Common myeloid progenitor, CD34-positive (primary cell): Measurements from ENCODE around the gene ZNF827.

ENCODE experiments used
- CTCF ChIA-PET: fragments of 350-600 bp; sonication (Branson Sonifier 250); formaldehyde crosslinking; loops from one replicate; lab custom pipeline; 2021; ENCODE audit warnings: antibody characterized with exemption; lab: Charles Lee
- POLR2A ChIA-PET: fragments of 350-600 bp; sonication (Branson Sonifier 250); formaldehyde crosslinking; loops from one replicate; lab custom pipeline; 2021; ENCODE audit warnings: antibody characterized with exemption; lab: Charles Lee
- DNase-seq, 3 donors: peaks; one replicate each; pipeline versions ENCODE4 v3.0.0 to v3.0.0-alpha.2; 2013
- H3K27ac ChIP-seq, 2 experiments: 1 replicate in 1 of 2; 2 replicates in 1 of 2; pipeline ENCODE4 v1.7.0; 2013; ENCODE audit warnings: inconsistent platforms in 2 of 2, low read length in 2 of 2, mild to moderate bottlenecking in 2 of 2, low read depth in 1 of 2, moderate library complexity in 1 of 2; ENCODE audit not compliant: severe bottlenecking in 2 of 2, insufficient read depth in 1 of 2, poor library complexity in 1 of 2
- H3K27me3 ChIP-seq, 5 experiments: replicated peaks in 2 of 5; 1 replicate in 3 of 5; 2 replicates in 2 of 5; pipeline versions ENCODE4 v1.6.1 to v1.7.0; 2013; ENCODE audit warnings: low read length in 4 of 5, mild to moderate bottlenecking in 2 of 5, moderate library complexity in 2 of 5, inconsistent platforms in 1 of 5; ENCODE audit not compliant: insufficient read depth in 5 of 5, control insufficient read depth in 4 of 5
- H3K36me3 ChIP-seq, 4 experiments: 1 replicate in 2 of 4; 2 replicates in 2 of 4; pipeline versions ENCODE4 v1.6.1 to v1.7.0; 2013; ENCODE audit warnings: low read length in 3 of 4, control low read depth in 1 of 4, mild to moderate bottlenecking in 1 of 4; ENCODE audit not compliant: control insufficient read depth in 4 of 4, insufficient read depth in 4 of 4
- H3K4me1 ChIP-seq, 4 experiments: 1 replicate in 3 of 4; 2 replicates in 1 of 4; pipeline versions ENCODE4 v1.6.1 to v1.7.1; 2013; ENCODE audit warnings: low read length in 3 of 4, mild to moderate bottlenecking in 3 of 4, control low read depth in 1 of 4, inconsistent platforms in 1 of 4, moderate library complexity in 1 of 4; ENCODE audit not compliant: control insufficient read depth in 4 of 4, insufficient read depth in 4 of 4; ENCODE audit errors: control extremely low read depth in 1 of 4
- H3K4me3 ChIP-seq, 7 experiments: 1 replicate in 4 of 7; 2 replicates in 3 of 7; pipeline versions ENCODE4 v1.5.1 to v1.7.0; 2013; ENCODE audit warnings: mild to moderate bottlenecking in 7 of 7, low read length in 6 of 7, moderate library complexity in 6 of 7, inconsistent platforms in 2 of 7, low read depth in 2 of 7, control low read depth in 1 of 7; ENCODE audit not compliant: insufficient read depth in 4 of 7, control insufficient read depth in 1 of 7; ENCODE audit errors: extremely low read depth in 1 of 7
- H3K9me3 ChIP-seq, 5 experiments: 1 replicate in 4 of 5; 2 replicates in 1 of 5; pipeline versions ENCODE4 v1.6.1 to v1.7.1; 2013; ENCODE audit warnings: low read length in 4 of 5, mild to moderate bottlenecking in 2 of 5, inconsistent platforms in 1 of 5, low read depth in 1 of 5, moderate library complexity in 1 of 5; ENCODE audit not compliant: control insufficient read depth in 4 of 5, insufficient read depth in 2 of 5; ENCODE audit errors: control extremely low read depth in 1 of 5
- WGBS: methylation state at CpG from one replicate; pipeline ENCODE4 v1.1.5; 2013; ENCODE audit not compliant: insufficient coverage; 5-methylcytosine and 5-hydroxymethylcytosine counted together

Gene ZNF827

GRCh38 chr4:145884775-145885174, 53.8 kb downstream of the ZNF827 start:
- WGBS: 100% methylated on average over 1 of the region's 1 CpG
- H3K27ac ChIP-seq: no peak overlapping the region
- no peak overlapping the region for H3K4me3 ChIP-seq
- H3K36me3 ChIP-seq: peaks cover 0 to 8% (median 8%) of the 10 kb centered on the region in 4 experiments
- H3K4me1 ChIP-seq: peaks cover 20 to 68% (median 51%) of the 10 kb centered on the region in 4 experiments
- no peak for DNase-seq
- ChIA-PET CTCF (interaction anchor here (1.5 kb wide), 1 partner anchor 13 kb away, joined by 4 read pairs; no protein-coding TSS in a partner anchor), POLR2A (no interaction called here)
- H3K9me3 ChIP-seq: no peaks in the 10 kb centered on the region
- H3K27me3 ChIP-seq: no peaks in the 10 kb centered on the region

DNA sequence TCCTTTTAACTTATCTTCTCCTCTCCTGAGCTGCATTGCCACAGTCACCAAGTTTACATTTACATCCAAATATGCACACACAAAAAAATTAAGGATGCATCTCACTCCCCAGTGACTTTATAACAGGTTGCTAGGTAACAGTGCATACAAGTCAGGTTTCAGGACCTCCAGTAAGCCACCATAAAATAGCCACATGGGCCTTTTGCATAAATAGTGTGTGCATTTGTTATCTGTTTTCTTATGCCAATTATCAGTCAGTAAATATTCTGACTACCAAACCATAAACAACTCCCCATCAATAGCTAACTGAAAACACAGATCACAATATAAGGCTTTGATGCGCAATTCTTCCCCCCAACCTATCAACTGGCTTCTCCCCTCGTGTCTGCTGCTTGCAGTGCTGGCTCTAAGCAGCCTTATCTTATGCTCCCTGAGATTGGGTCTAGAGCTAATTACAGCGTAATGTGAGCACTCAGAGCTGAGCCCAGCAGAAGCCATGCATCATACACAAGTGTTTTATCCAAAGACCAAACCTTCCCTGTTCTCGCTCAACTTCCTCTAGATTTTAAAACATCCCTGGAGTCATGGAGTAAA, 55.4 kb downstream of the ZNF827 start:
- Histone ChIP-seq H3K4me3 (no peak overlapping the region), H3K9me3 (no peaks in the 10 kb centered on the region), H3K27me3 (no peaks in the 10 kb centered on the region), H3K27ac (no peak overlapping the region), H3K36me3 (peaks cover 0 to 8% (median 8%) of the 10 kb centered on the region in 4 experiments), H3K4me1 (peaks cover 24 to 81% (median 59%) of the 10 kb centered on the region in 4 experiments)
- 100% methylated on average over 2 of the region's 4 CpGs for WGBS
- peak in 2 of 3 donors; percentile 19 to 36 for DNase-seq
- CTCF ChIA-PET: interaction anchor here (0.7 to 2.3 kb wide), 6 partner anchors 8 to 603 kb away, joined by 3 to 9 read pairs (median 4); no protein-coding TSS in a partner anchor
- POLR2A ChIA-PET: interaction anchor here (0.6 kb wide), 1 partner anchor 21 kb away, joined by 3 read pairs; no protein-coding TSS in a partner anchor

DNA sequence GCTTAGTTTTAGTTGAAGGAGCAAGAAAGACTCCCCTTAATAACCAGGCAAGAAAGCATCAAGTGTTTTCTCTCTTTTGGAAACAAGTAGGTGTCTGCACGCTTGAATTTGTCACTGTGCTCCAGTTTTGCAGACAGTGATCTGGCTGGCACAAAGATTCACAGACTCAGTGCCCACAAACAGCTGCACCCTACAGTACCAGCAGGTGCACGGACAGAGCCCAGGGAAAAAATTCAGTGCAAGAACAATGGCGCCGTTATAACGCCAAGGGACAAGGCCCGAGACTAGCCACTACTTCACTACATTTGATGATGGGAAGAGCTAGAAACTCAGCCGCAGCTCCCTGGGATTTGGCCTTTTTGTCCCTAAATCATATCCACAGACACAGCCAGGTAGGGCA, 56.0 kb downstream of the ZNF827 start:
- Histone ChIP-seq H3K36me3 (peaks cover 0 to 10% (median 9%) of the 10 kb centered on the region in 4 experiments), H3K4me3 (peak overlapping the region in 2 of 7 experiments; percentile 11 to 20), H3K4me1 (peaks cover 24 to 86% (median 63%) of the 10 kb centered on the region in 4 experiments), H3K9me3 (no peaks in the 10 kb centered on the region), H3K27me3 (no peaks in the 10 kb centered on the region), H3K27ac (peak overlapping the region in 1 of 2 experiments; percentile 73)
- POLR2A ChIA-PET: no interaction called here
- DNase-seq: peak in 2 of 3 donors; percentile 18 to 24
- 92% methylated on average over 5 of the region's 7 CpGs for WGBS
- CTCF ChIA-PET: interaction anchor here (0.7 to 2.3 kb wide), 6 partner anchors 8 to 603 kb away, joined by 3 to 9 read pairs (median 4); no protein-coding TSS in a partner anchor

GRCh38 chr4:145881989-145882388, 56.6 kb downstream of the ZNF827 start:
- WGBS: 35% methylated on average over 8 of the region's 8 CpGs
- no peaks in the 10 kb centered on the region for H3K27me3 ChIP-seq
- H3K4me1 ChIP-seq: peaks cover 24 to 83% (median 62%) of the 10 kb centered on the region in 4 experiments
- DNase-seq: peak in 2 of 3 donors; percentile 71 to 81
- H3K36me3 ChIP-seq: peaks cover 0 to 11% (median 10%) of the 10 kb centered on the region in 4 experiments
- peak overlapping the region in 4 of 7 experiments; percentile 0 to 46 (median 22) for H3K4me3 ChIP-seq
- CTCF ChIA-PET: interaction anchor here (1.0 to 2.3 kb wide), 4 partner anchors 9 to 14 kb away, joined by 4 to 9 read pairs (median 5); no protein-coding TSS in a partner anchor
- peak overlapping the region; percentile 29 to 73 for H3K27ac ChIP-seq
- H3K9me3 ChIP-seq: no peaks in the 10 kb centered on the region
- POLR2A ChIA-PET: no interaction called here

DNA sequence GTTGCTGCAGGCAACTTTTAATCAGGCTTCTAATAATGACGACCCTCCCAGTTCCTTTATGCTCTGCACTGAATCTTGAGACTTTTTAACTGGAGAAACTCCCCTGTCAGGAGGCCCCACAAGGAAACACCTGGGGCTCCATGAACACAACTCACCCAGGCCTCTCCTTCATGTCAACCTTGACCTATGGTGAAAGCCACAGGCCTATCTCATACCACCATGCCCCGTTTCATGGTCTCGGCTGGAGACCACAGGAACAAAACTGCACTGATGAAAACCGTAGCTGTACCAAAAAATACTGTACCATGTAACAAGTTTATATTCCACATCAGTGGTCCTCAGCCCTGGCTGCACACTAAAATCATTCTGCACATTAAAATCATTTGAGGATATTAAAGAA, 57.0 kb downstream of the ZNF827 start:
- H3K27ac ChIP-seq: peak overlapping the region; percentile 29 to 73
- peaks cover 23 to 79% (median 58%) of the 10 kb centered on the region in 4 experiments for H3K4me1 ChIP-seq
- H3K36me3 ChIP-seq: peaks cover 0 to 11% (median 10%) of the 10 kb centered on the region in 4 experiments
- peak; percentile 63 to 94 (median 91) for DNase-seq
- no peaks in the 10 kb centered on the region for H3K27me3 ChIP-seq
- ChIA-PET CTCF (interaction anchor here (1.0 to 1.9 kb wide), 3 partner anchors 9 to 13 kb away, joined by 4 to 9 read pairs (median 5); no protein-coding TSS in a partner anchor), POLR2A (no interaction called here)
- WGBS: 0% methylated on average over 4 of the region's 4 CpGs
- peak overlapping the region in 4 of 7 experiments; percentile 0 to 46 (median 22) for H3K4me3 ChIP-seq
- H3K9me3 ChIP-seq: no peaks in the 10 kb centered on the region

DNA sequence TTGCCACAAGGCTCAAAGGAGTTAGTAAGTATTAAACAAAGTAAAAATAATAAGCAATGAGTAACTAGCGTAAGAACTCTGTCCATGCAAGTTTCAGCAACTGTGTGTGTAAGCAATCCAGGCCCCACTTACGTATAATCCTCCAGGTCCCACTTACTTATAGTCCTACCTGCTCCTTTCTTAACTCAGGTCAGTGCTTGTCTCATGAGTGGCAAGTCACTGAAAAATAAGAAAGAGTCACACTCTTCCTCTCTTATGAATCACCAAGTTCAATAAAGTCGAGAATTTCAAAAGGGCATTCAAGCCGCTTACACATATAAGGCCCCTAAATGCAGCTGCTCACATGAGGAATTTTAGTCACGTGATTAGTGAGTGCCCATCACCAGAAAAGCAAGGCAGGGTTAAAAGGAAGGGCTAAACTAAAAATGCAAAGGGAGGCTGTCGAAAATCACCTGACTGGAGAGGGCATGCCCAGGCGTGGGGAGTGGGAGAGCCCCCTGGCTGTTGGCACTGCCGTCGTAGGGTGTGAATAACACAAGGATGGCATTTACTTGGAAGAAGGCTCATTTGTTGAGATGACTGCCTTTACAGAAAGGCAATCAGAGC, 58.2 kb downstream of the ZNF827 start:
- ChIA-PET CTCF (interaction anchor here (0.7 to 1.1 kb wide), 2 partner anchors 10 to 38 kb away, joined by 3 read pairs; no protein-coding TSS in a partner anchor), POLR2A (no interaction called here)
- no peak overlapping the region for H3K4me3 ChIP-seq
- peak in 1 of 3 donors; percentile 24 for DNase-seq
- no peaks in the 10 kb centered on the region for H3K27me3 ChIP-seq
- WGBS: 88% methylated on average over 7 of the region's 9 CpGs
- H3K4me1 ChIP-seq: peaks cover 21 to 68% (median 53%) of the 10 kb centered on the region in 4 experiments
- peak overlapping the region in 1 of 2 experiments; percentile 73 for H3K27ac ChIP-seq
- H3K36me3 ChIP-seq: peaks cover 0 to 8% (median 4%) of the 10 kb centered on the region in 4 experiments
- no peaks in the 10 kb centered on the region for H3K9me3 ChIP-seq
